Panc1 (cell line): ENCODE data around the gene PRR22. TPM values are rescaled to one million over a fixed set of nuclear protein-coding genes. Genes with fewer than 3 reads are reported as not detected.

Experiments used
- ATAC-seq: fragments of 200-7000 bp; cut with Tn5 transposase; 2 replicates; pipeline ENCODE4 v1.9.1; 2020; ENCODE audit warnings: mild to moderate bottlenecking, moderate library complexity
- BruUV-seq: library from RNA; stranded (reverse); fragments of 400-500 nt; replicated peaks from 2 replicates; lab custom pipeline; 2021; lab: Mats Ljungman, UMichigan
- CTCF ChIA-PET: fragments of 300-600 bp; sonication (Branson Sonifier 250); formaldehyde crosslinking; loops from one replicate; lab custom pipeline; 2022; ENCODE audit warnings: antibody characterized with exemption; lab: Charles Lee
- POLR2A ChIA-PET: fragments of 300-600 bp; sonication (Branson Sonifier 250); formaldehyde crosslinking; loops from one replicate; lab custom pipeline; 2022; ENCODE audit warnings: antibody characterized with exemption; lab: Charles Lee
- DNase-seq: peaks from one replicate; pipeline ENCODE4 v3.0.0-alpha.2; 2010; ENCODE audit warnings: low read depth, low spot score
- H3K27ac ChIP-seq: 2 replicates; pipeline ENCODE4 v1.5.1; 2011; ENCODE audit warnings: mild to moderate bottlenecking, low read length, inconsistent platforms
- H3K27me3 ChIP-seq: fragments of 200-500 bp; sonication (Bioruptor generic); 2 replicates; pipeline ENCODE4 v1.6.0; 2014; ENCODE audit warnings: low read length, inconsistent platforms; ENCODE audit not compliant: control insufficient read depth, insufficient read depth
- H3K36me3 ChIP-seq: fragments of 200-500 bp; sonication (Bioruptor generic); 2 replicates; pipeline ENCODE4 v1.5.1; 2014; ENCODE audit warnings: inconsistent platforms, mild to moderate bottlenecking, low read length, moderate library complexity; ENCODE audit not compliant: control insufficient read depth, insufficient read depth
- H3K4me1 ChIP-seq: 2 replicates; pipeline ENCODE4 v1.5.1; 2011; ENCODE audit warnings: inconsistent platforms, mild to moderate bottlenecking, low read length, moderate library complexity; ENCODE audit not compliant: control insufficient read depth, insufficient read depth
- H3K4me3 ChIP-seq, 2 experiments: 2 replicates each; pipeline ENCODE4 v1.5.1; 2011 to 2012; ENCODE audit warnings: low read depth in 2 of 2, low read length in 2 of 2, mild to moderate bottlenecking in 2 of 2, inconsistent platforms in 1 of 2, moderate library complexity in 1 of 2
- H3K9me3 ChIP-seq: fragments of 200-500 bp; sonication (Bioruptor generic); 2 replicates; pipeline ENCODE4 v1.5.1; 2014; ENCODE audit warnings: low read depth, mild to moderate bottlenecking, inconsistent platforms, low read length, moderate library complexity; ENCODE audit not compliant: control insufficient read depth, insufficient read depth
- CTCF ChIP-seq: fragments of 450-650 bp; IDR thresholded peaks from 2 replicates; pipeline ENCODE4 v1.5.1; 2017; ENCODE audit warnings: mild to moderate bottlenecking
- POLR2AphosphoS5 ChIP-seq: IDR thresholded peaks from 2 replicates; pipeline ENCODE4 v1.6.1; 2012; ENCODE audit warnings: mild to moderate bottlenecking, low read depth, low read length, moderate library complexity
- REST ChIP-seq, 2 experiments: IDR thresholded peaks; 2 replicates each; pipeline ENCODE4 v1.6.1; 2011 to 2012; ENCODE audit warnings: low read depth in 2 of 2, control low read depth in 1 of 2, low read length in 1 of 2, mild to moderate bottlenecking in 1 of 2, moderate library complexity in 1 of 2; ENCODE audit not compliant: insufficient read depth in 1 of 2
- SIN3A ChIP-seq: IDR thresholded peaks from 2 replicates; pipeline ENCODE4 v1.6.1; 2012; ENCODE audit warnings: low read depth, mild to moderate bottlenecking, low read length, moderate library complexity, borderline replicate concordance; ENCODE audit not compliant: insufficient read depth
- TCF7L2 ChIP-seq: IDR thresholded peaks from 2 replicates; pipeline ENCODE4 v1.6.1; 2011; ENCODE audit warnings: mild to moderate bottlenecking, low read depth, low read length, inconsistent platforms
- in situ Hi-C: cut with HindIII; loops from 2 replicates; pipeline ENCODE4 v1.10.0; 2016; ENCODE audit warnings: low sequenced_read_pairs, low pct_unique_long_range_greater_than_20kb
- intact Hi-C: fragments of 100-400 bp; cut with micrococcal nuclease; formaldehyde crosslinking; loops from one replicate; pipeline ENCODE4 v1.10.0; 2022; ENCODE audit not compliant: unreplicated experiment
- total RNA-seq: library from RNA; stranded (reverse); gene quantifications from one replicate; pipeline ENCODE4 v1.2.1, GENCODE V29; 2021; ENCODE audit not compliant: unreplicated experiment

Gene PRR22
- total RNA-seq, 1 experiment from 2014 or later = 5.9 TPM

GRCh38 chr19:5820785-5821184, 36.2 kb upstream of the PRR22 start:
- no peak for TF ChIP-seq TCF7L2
- no peak for TF ChIP-seq POLR2AphosphoS5
- TF ChIP-seq REST (IDR thresholded peaks at IDR 0.05; ENCODE audit: insufficient read depth in 1 of 2, low read depth in 2 of 2, low read length in 1 of 2) = no peak
- TF ChIP-seq SIN3A = no peak
- no peak for TF ChIP-seq CTCF
- POLR2A ChIA-PET = interaction anchor here (0.6 kb wide), 3 partner anchors 68 to 316 kb away, joined by 3 to 6 read pairs (median 5); partner anchors contain the start of gene CATSPERD
- no TSS peak for BruUV-seq
- CTCF ChIA-PET = no interaction called here
- no peaks in the 10 kb centered on the region; the same call in 1 of the 2 replicates for H3K4me1 ChIP-seq
- no peak for ATAC-seq
- DNase-seq = no peak
- no peak overlapping the region for H3K27ac ChIP-seq
- no peaks in the 10 kb centered on the region for H3K36me3 ChIP-seq
- intact Hi-C loops = no loop called here
- no peaks in the 10 kb centered on the region for H3K27me3 ChIP-seq
- in situ Hi-C loops = no loop called here
- H3K4me3 ChIP-seq = no peak overlapping the region
- no peaks in the 10 kb centered on the region for H3K9me3 ChIP-seq

GRCh38 chr19:5818594-5818993, 34.0 kb upstream of the PRR22 start:
- intact Hi-C loops (no loop called here), in situ Hi-C loops (no loop called here)
- ATAC-seq (no peak), DNase-seq (no peak)
- no peak overlapping the region for H3K4me3 ChIP-seq
- no peaks in the 10 kb centered on the region for H3K36me3 ChIP-seq
- no peaks in the 10 kb centered on the region; the same call in 1 of the 2 replicates for H3K4me1 ChIP-seq
- no peaks in the 10 kb centered on the region for H3K9me3 ChIP-seq
- no peak for TF ChIP-seq CTCF
- H3K27me3 ChIP-seq = no peaks in the 10 kb centered on the region
- CTCF ChIA-PET = no interaction called here
- no TSS peak for BruUV-seq
- no peak overlapping the region for H3K27ac ChIP-seq
- POLR2A ChIA-PET = no interaction called here
